BLaER1 treated with 17β-estradiol and CSF1 and Interleukin-3, amounts not matched to agents 10 nM and 100 nM (cell line): Measurements from ENCODE around the gene RPN2.

Source experiments
- H3K27ac ChIP-seq, 11 experiments: shearing (Covaris generic); formaldehyde crosslinking; 2 replicates each; pipeline ENCODE4 v1.8.1; 2022
- H3K27me3 ChIP-seq, 11 experiments: shearing (Covaris generic); formaldehyde crosslinking; 2 replicates each; pipeline ENCODE4 v1.8.1; 2022
- H3K36me3 ChIP-seq, 11 experiments: shearing (Covaris generic); formaldehyde crosslinking; 2 replicates each; pipeline ENCODE4 v1.8.1; 2022
- H3K4me1 ChIP-seq, 10 experiments: shearing (Covaris generic); formaldehyde crosslinking; 2 replicates each; pipeline ENCODE4 v1.8.1; 2022
- H3K4me2 ChIP-seq, 11 experiments: shearing (Covaris generic); formaldehyde crosslinking; 2 replicates each; pipeline ENCODE4 v1.8.1; 2022
- H3K4me3 ChIP-seq, 10 experiments: shearing (Covaris generic); formaldehyde crosslinking; 2 replicates each; pipeline ENCODE4 v1.8.1; 2022
- H3K9ac ChIP-seq, 11 experiments: shearing (Covaris generic); formaldehyde crosslinking; 2 replicates each; pipeline ENCODE4 v1.8.1; 2022
- H3K9me3 ChIP-seq, 11 experiments: shearing (Covaris generic); formaldehyde crosslinking; replicated peaks in 1 of 11; 2 replicates each; pipeline ENCODE4 v1.8.1; 2022
- H4K20me1 ChIP-seq, 11 experiments: shearing (Covaris generic); formaldehyde crosslinking; 2 replicates each; pipeline ENCODE4 v1.8.1; 2022
- Cebpa-rat ChIP-seq, 11 experiments: shearing (Covaris generic); IDR thresholded peaks; 2 replicates each; pipeline ENCODE4 v1.8.1; 2022

The RPN2 gene

GRCh38 chr20:37282556-37282955, 103.4 kb downstream of the RPN2 start:
- TF ChIP-seq Cebpa-rat (IDR thresholded peaks at IDR 0.05) = no peak
- Histone ChIP-seq H3K27ac (peak overlapping the region in 1 of 11 experiments; percentile 20; a peak in 1 of 22 replicates), H3K4me3 (no peak overlapping the region), H3K4me2 (peak overlapping the region in 8 of 11 experiments; percentile 0 to 46 (median 8); a peak in 5 of 22 replicates), H3K9me3 (no peaks in the 10 kb centered on the region), H3K4me1 (peaks cover 2 to 27% (median 14%) of the 10 kb centered on the region in 10 experiments; a peak in 19 of 20 replicates), H4K20me1 (no peaks in the 10 kb centered on the region), H3K36me3 (no peaks in the 10 kb centered on the region), H3K9ac (0 out of 22 replicates have a peak overlapping the region, but pooled peaks of 2 of the 11 experiments have one; percentile 4 to 21), H3K27me3 (no peaks in the 10 kb centered on the region)

GRCh38 chr20:37283530-37284195, 104.5 kb downstream of the RPN2 start:
- Histone ChIP-seq H3K27me3 (no peaks in the 10 kb centered on the region), H3K9ac (no peak overlapping the region), H4K20me1 (no peaks in the 10 kb centered on the region), H3K4me2 (no peak overlapping the region), H3K27ac (no peak overlapping the region), H3K4me3 (no peak overlapping the region), H3K36me3 (no peaks in the 10 kb centered on the region), H3K4me1 (peaks cover 0 to 24% (median 15%) of the 10 kb centered on the region in 10 experiments; a peak in 18 of 20 replicates), H3K9me3 (no peaks in the 10 kb centered on the region)
- no peak for TF ChIP-seq Cebpa-rat (IDR thresholded peaks at IDR 0.05)

- H3K4me1 ChIP-seq = peaks cover 0 to 29% (median 21%) of the 10 kb centered on the region in 10 experiments; a peak in 18 of 20 replicates
- TF ChIP-seq Cebpa-rat (IDR thresholded peaks at IDR 0.05) = no peak
Measured at GRCh38 chr20:37284691-37285161, 105.6 kb downstream of the RPN2 start.

GRCh38 chr20:37285664-37286374, 106.7 kb downstream of the RPN2 start:
- Histone ChIP-seq H3K4me2 (no peak overlapping the region), H3K4me3 (no peak overlapping the region), H3K27me3 (no peaks in the 10 kb centered on the region), H4K20me1 (no peaks in the 10 kb centered on the region), H3K4me1 (peaks cover 8 to 38% (median 29%) of the 10 kb centered on the region in 10 experiments), H3K27ac (no peak overlapping the region), H3K9me3 (no peaks in the 10 kb centered on the region), H3K36me3 (peaks cover 0 to 1% (median 0%) of the 10 kb centered on the region in 11 experiments; a peak in 1 of 22 replicates), H3K9ac (no peak overlapping the region)
- TF ChIP-seq Cebpa-rat (IDR thresholded peaks at IDR 0.05) = peak in 1 of 11 experiments; percentile 33; a peak in 1 of 22 replicates

More at GRCh38 chr20:37284691-37285161, 105.6 kb downstream of the RPN2 start:
- no peaks in the 10 kb centered on the region for H3K36me3 ChIP-seq
- no peaks in the 10 kb centered on the region for H3K27me3 ChIP-seq
- no peaks in the 10 kb centered on the region for H4K20me1 ChIP-seq
- H3K27ac ChIP-seq = no peak overlapping the region
- no peaks in the 10 kb centered on the region for H3K9me3 ChIP-seq
- H3K4me3 ChIP-seq = no peak overlapping the region
- no peak overlapping the region for H3K9ac ChIP-seq
- H3K4me2 ChIP-seq = no peak overlapping the region

GRCh38 chr20:37288091-37288490, 109.0 kb downstream of the RPN2 start:
- TF ChIP-seq Cebpa-rat (IDR thresholded peaks at IDR 0.05) = peak in 1 of 11 experiments; percentile 37; a peak in 1 of 22 replicates
- peaks cover 0 to 19% (median 15%) of the 10 kb centered on the region in 11 experiments; a peak in 16 of 22 replicates for H3K9me3 ChIP-seq
- H3K4me2 ChIP-seq = peak overlapping the region in 7 of 11 experiments; percentile 86 to 100 (median 90); a peak in 13 of 22 replicates
- peak overlapping the region in 4 of 11 experiments; percentile 7 to 99 (median 96); a peak in 5 of 22 replicates for H3K27ac ChIP-seq
- H4K20me1 ChIP-seq = 0 out of 22 replicates have a peak, but pooled peaks cover 0 to 1% (median 0%) of the 10 kb centered on the region in 11 experiments
- H3K4me1 ChIP-seq = peaks cover 18 to 45% (median 30%) of the 10 kb centered on the region in 10 experiments
- no peak overlapping the region for H3K9ac ChIP-seq
- H3K4me3 ChIP-seq = no peak overlapping the region
- no peaks in the 10 kb centered on the region for H3K27me3 ChIP-seq
- peaks cover 8 to 24% (median 19%) of the 10 kb centered on the region in 11 experiments; a peak in 21 of 22 replicates for H3K36me3 ChIP-seq

GRCh38 chr20:37290158-37290810, 111.2 kb downstream of the RPN2 start:
- peaks cover 18 to 66% (median 43%) of the 10 kb centered on the region in 10 experiments for H3K4me1 ChIP-seq
- H4K20me1 ChIP-seq = peaks cover 0 to 23% (median 12%) of the 10 kb centered on the region in 11 experiments; a peak in 10 of 22 replicates
- peak overlapping the region; percentile 95 to 99 (median 97) for H3K27ac ChIP-seq
- peak overlapping the region; percentile 68 to 100 (median 90) for H3K4me2 ChIP-seq
- TF ChIP-seq Cebpa-rat (IDR thresholded peaks at IDR 0.05) = no peak
- H3K27me3 ChIP-seq = no peaks in the 10 kb centered on the region
- H3K4me3 ChIP-seq = peak overlapping the region; percentile 72 to 98 (median 85)
- peaks cover 8 to 35% (median 31%) of the 10 kb centered on the region in 11 experiments; a peak in 21 of 22 replicates for H3K36me3 ChIP-seq
- peaks cover 0 to 26% (median 23%) of the 10 kb centered on the region in 11 experiments; a peak in 18 of 22 replicates for H3K9me3 ChIP-seq
- H3K9ac ChIP-seq = peak overlapping the region; percentile 92 to 99 (median 96)
